HepG2 (cell line): ENCODE results near the gene ITGA7. TPM values are rescaled to one million over a fixed set of nuclear protein-coding genes. Genes with fewer than 3 reads are reported as not detected.

Experiments used
- CBX2 ChIP-seq, 2 experiments: fragments of 200-600 bp in 1 of 2; sonication (generic); formaldehyde crosslinking in 1 of 2; IDR thresholded peaks; 2 replicates each; pipeline versions ENCODE4 v1.7.0 to v1.8.1; 2018 to 2022; ENCODE audit warnings: low read depth in 2 of 2, low read length in 1 of 2, mild to moderate bottlenecking in 1 of 2, missing genetic modification reagents in 1 of 2
- DNMT1 ChIP-seq: sonication (generic); formaldehyde crosslinking; IDR thresholded peaks from 2 replicates; pipeline ENCODE4 v1.5.1; 2020; ENCODE audit warnings: mild to moderate bottlenecking, missing genetic modification reagents
- HHEX ChIP-seq: IDR thresholded peaks from 2 replicates; pipeline ENCODE4 v1.6.1; 2016; ENCODE audit warnings: control low read depth
- HOXA3 ChIP-seq: sonication (generic); formaldehyde crosslinking; IDR thresholded peaks from 2 replicates; pipeline ENCODE4 v1.5.0; 2020; ENCODE audit warnings: missing genetic modification reagents
- NFE2L1 ChIP-seq: sonication (generic); formaldehyde crosslinking; IDR thresholded peaks from 2 replicates; pipeline ENCODE4 v1.4.0; 2020; ENCODE audit warnings: missing genetic modification reagents, mild to moderate bottlenecking, borderline replicate concordance
- NR1H2 ChIP-seq: sonication (generic); formaldehyde crosslinking; IDR thresholded peaks from 2 replicates; pipeline ENCODE4 v1.8.1; 2022; ENCODE audit warnings: low read depth, missing genetic modification reagents, borderline replicate concordance
- RNF2 ChIP-seq: fragments of 450-650 bp; conservative IDR thresholded peaks from 2 replicates; pipeline ENCODE4 v1.6.1; 2016; ENCODE audit warnings: low read depth
- SAP130 ChIP-seq: IDR thresholded peaks from 2 replicates; pipeline ENCODE4 v1.6.1; 2016; ENCODE audit warnings: low read depth
- THAP11 ChIP-seq: IDR thresholded peaks from 2 replicates; pipeline ENCODE4 v1.6.1; 2016; ENCODE audit warnings: missing biosample characterization, missing genetic modification reagents
- U2AF1 ChIP-seq: fragments of 200-400 bp; formaldehyde crosslinking; optimal IDR thresholded peaks from 2 replicates; pipeline ENCODE3; 2017; ENCODE audit warnings: mild to moderate bottlenecking, low read depth, low read length
- ZNF17 ChIP-seq: sonication (generic); formaldehyde crosslinking; IDR thresholded peaks from 2 replicates; pipeline ENCODE4 v1.5.0; 2020; ENCODE audit warnings: mild to moderate bottlenecking, missing genetic modification reagents
- polyA plus RNA-seq, 8 experiments: library from polyadenylated mRNA; depleted of rRNA in 3 of 8; stranded (reverse) in 7 of 8; unstranded in 1 of 8; fragments of >200 nt; fragmentation: Illumina TruSeq in 4 of 8; extraction: Trizol in 4 of 8; gene quantifications; 2 replicates each; pipeline versions ENCODE4 v1.2.1 to v1.2.3, GENCODE V29; 2011 to 2016; ENCODE audit warnings: low read depth in 4 of 8, missing spikeins in 1 of 8, mixed read lengths in 1 of 8; ENCODE audit not compliant: insufficient read depth in 1 of 8
- total RNA-seq, 5 experiments: library from RNA; depleted of rRNA; stranded (reverse); fragments of >200 nt; fragmentation: Illumina TruSeq; extraction: Trizol; gene quantifications; 2 replicates each; pipeline ENCODE4 v1.2.3, GENCODE V29; 2016; ENCODE audit warnings: low read depth in 1 of 5
- TF ChIP-seq, protein P1 (sequence below): sonication (generic); formaldehyde crosslinking; IDR thresholded peaks from 2 replicates; pipeline ENCODE4 v1.4.0; 2020; ENCODE audit warnings: missing genetic modification reagents
- TF ChIP-seq, protein P2 (sequence below), 2 experiments: sonication (generic) in 1 of 2; formaldehyde crosslinking in 1 of 2; IDR thresholded peaks; 2 replicates each; pipeline versions ENCODE4 v1.4.0 to v1.6.1; 2016 to 2020; ENCODE audit warnings: borderline replicate concordance in 1 of 2, low read depth in 1 of 2, mild to moderate bottlenecking in 1 of 2, missing genetic modification reagents in 1 of 2
- TF ChIP-seq, protein P3 (sequence below): sonication (generic); formaldehyde crosslinking; conservative IDR thresholded peaks from 2 replicates; pipeline ENCODE4 v1.8.0; 2022; ENCODE audit warnings: missing genetic modification reagents
- TF ChIP-seq, protein P4 (sequence below): sonication (generic); formaldehyde crosslinking; IDR thresholded peaks from 2 replicates; pipeline ENCODE4 v1.5.0; 2020; ENCODE audit warnings: missing genetic modification reagents
- TF ChIP-seq, protein P5 (sequence below): sonication (generic); formaldehyde crosslinking; IDR thresholded peaks from 2 replicates; pipeline ENCODE4 v1.9.0; 2021; ENCODE audit warnings: missing genetic modification reagents, borderline replicate concordance
- TF ChIP-seq, protein P6 (sequence below): sonication (generic); formaldehyde crosslinking; IDR thresholded peaks from 2 replicates; pipeline ENCODE4 v1.8.1; 2023; ENCODE audit warnings: mild to moderate bottlenecking, missing genetic modification reagents

The ITGA7 gene
- total and polyA plus RNA-seq, 2 of the 13 experiments (the other 11 are each of a cell fraction or from before 2014, with no cell fraction given): 0.65 to 0.75 TPM

DNA sequence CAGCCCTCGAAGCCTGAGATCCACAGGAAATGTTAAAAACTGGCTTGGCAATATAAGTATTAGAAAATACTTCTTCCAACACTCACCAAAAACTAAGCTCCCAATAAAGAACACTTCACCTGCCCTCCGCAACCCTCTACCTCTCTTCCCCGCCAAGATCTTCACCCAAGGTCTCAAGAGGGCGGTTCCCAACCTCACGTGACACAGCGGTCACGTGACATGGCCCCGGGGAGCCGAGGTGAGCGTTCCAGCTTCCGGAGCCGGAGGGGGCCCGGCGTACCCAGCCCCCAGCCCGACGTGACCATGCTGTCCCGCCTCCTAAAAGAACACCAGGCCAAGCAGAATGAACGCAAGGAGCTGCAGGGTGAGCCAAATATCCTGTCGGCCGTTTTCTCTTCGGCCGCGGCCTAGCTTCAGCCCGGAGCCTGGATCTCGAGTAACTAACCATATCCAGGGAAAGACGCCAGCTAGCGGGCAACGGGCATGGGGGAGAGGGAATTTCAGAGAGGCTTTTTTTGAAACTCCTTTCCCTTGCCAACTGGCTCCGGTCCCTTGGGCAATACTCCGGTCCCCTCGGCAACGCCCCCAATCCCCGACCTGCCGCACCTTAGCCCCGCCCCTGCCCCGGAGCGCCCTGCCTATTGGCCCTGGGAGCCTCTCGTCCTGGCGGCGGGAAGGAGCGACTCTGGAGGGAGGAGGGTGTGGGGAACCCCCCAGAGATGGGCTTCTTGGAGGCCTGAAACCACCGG is 8.3 kb upstream of the ITGA7 start, which contains the start of gene BLOC1S1 (continued):
- TF ChIP-seq, protein P1, sequence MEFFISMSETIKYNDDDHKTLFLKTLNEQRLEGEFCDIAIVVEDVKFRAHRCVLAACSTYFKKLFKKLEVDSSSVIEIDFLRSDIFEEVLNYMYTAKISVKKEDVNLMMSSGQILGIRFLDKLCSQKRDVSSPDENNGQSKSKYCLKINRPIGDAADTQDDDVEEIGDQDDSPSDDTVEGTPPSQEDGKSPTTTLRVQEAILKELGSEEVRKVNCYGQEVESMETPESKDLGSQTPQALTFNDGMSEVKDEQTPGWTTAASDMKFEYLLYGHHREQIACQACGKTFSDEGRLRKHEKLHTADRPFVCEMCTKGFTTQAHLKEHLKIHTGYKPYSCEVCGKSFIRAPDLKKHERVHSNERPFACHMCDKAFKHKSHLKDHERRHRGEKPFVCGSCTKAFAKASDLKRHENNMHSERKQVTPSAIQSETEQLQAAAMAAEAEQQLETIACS: no peak
- TF ChIP-seq RNF2: peak; percentile 77; the same call in 1 of the 2 replicates
- TF ChIP-seq HOXA3: peak; percentile 84
- TF ChIP-seq CBX2 (IDR thresholded peaks at IDR 0.05; ENCODE audit: low read depth, low read length): no peak
- no peak for TF ChIP-seq CBX2 (CRISPR knock-in tag; IDR thresholded peaks at IDR 0.05; ENCODE audit: low read depth)
- no peak for TF ChIP-seq NR1H2
- TF ChIP-seq U2AF1: no peak
- TF ChIP-seq HHEX: no peak
- TF ChIP-seq, protein P2, sequence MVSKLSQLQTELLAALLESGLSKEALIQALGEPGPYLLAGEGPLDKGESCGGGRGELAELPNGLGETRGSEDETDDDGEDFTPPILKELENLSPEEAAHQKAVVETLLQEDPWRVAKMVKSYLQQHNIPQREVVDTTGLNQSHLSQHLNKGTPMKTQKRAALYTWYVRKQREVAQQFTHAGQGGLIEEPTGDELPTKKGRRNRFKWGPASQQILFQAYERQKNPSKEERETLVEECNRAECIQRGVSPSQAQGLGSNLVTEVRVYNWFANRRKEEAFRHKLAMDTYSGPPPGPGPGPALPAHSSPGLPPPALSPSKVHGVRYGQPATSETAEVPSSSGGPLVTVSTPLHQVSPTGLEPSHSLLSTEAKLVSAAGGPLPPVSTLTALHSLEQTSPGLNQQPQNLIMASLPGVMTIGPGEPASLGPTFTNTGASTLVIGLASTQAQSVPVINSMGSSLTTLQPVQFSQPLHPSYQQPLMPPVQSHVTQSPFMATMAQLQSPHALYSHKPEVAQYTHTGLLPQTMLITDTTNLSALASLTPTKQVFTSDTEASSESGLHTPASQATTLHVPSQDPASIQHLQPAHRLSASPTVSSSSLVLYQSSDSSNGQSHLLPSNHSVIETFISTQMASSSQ (IDR thresholded peaks at IDR 0.05; ENCODE audit: low read depth): no peak
- TF ChIP-seq, protein P2 (CRISPR knock-in tag; IDR thresholded peaks at IDR 0.05; ENCODE audit: borderline replicate concordance): peak; percentile 57; the same call in 1 of the 2 replicates
- TF ChIP-seq, protein P3, sequence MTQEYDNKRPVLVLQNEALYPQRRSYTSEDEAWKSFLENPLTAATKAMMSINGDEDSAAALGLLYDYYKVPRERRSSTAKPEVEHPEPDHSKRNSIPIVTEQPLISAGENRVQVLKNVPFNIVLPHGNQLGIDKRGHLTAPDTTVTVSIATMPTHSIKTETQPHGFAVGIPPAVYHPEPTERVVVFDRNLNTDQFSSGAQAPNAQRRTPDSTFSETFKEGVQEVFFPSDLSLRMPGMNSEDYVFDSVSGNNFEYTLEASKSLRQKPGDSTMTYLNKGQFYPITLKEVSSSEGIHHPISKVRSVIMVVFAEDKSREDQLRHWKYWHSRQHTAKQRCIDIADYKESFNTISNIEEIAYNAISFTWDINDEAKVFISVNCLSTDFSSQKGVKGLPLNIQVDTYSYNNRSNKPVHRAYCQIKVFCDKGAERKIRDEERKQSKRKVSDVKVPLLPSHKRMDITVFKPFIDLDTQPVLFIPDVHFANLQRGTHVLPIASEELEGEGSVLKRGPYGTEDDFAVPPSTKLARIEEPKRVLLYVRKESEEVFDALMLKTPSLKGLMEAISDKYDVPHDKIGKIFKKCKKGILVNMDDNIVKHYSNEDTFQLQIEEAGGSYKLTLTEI (CRISPR knock-in tag): no peak
- peak; percentile 86 for TF ChIP-seq THAP11 (CRISPR knock-in tag)
- TF ChIP-seq, protein P4, sequence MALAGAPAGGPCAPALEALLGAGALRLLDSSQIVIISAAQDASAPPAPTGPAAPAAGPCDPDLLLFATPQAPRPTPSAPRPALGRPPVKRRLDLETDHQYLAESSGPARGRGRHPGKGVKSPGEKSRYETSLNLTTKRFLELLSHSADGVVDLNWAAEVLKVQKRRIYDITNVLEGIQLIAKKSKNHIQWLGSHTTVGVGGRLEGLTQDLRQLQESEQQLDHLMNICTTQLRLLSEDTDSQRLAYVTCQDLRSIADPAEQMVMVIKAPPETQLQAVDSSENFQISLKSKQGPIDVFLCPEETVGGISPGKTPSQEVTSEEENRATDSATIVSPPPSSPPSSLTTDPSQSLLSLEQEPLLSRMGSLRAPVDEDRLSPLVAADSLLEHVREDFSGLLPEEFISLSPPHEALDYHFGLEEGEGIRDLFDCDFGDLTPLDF (CRISPR knock-in tag): no peak; the same call in none of the 2 replicates
- TF ChIP-seq SAP130 (CRISPR knock-in tag): peak; percentile 99
- TF ChIP-seq DNMT1 (CRISPR knock-in tag): no peak
- TF ChIP-seq, protein P5, sequence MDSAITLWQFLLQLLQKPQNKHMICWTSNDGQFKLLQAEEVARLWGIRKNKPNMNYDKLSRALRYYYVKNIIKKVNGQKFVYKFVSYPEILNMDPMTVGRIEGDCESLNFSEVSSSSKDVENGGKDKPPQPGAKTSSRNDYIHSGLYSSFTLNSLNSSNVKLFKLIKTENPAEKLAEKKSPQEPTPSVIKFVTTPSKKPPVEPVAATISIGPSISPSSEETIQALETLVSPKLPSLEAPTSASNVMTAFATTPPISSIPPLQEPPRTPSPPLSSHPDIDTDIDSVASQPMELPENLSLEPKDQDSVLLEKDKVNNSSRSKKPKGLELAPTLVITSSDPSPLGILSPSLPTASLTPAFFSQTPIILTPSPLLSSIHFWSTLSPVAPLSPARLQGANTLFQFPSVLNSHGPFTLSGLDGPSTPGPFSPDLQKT (CRISPR knock-in tag): no peak
- no peak for TF ChIP-seq NFE2L1 (CRISPR knock-in tag)
- TF ChIP-seq, protein P6, sequence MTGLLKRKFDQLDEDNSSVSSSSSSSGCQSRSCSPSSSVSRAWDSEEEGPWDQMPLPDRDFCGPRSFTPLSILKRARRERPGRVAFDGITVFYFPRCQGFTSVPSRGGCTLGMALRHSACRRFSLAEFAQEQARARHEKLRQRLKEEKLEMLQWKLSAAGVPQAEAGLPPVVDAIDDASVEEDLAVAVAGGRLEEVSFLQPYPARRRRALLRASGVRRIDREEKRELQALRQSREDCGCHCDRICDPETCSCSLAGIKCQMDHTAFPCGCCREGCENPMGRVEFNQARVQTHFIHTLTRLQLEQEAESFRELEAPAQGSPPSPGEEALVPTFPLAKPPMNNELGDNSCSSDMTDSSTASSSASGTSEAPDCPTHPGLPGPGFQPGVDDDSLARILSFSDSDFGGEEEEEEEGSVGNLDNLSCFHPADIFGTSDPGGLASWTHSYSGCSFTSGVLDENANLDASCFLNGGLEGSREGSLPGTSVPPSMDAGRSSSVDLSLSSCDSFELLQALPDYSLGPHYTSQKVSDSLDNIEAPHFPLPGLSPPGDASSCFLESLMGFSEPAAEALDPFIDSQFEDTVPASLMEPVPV (CRISPR knock-in tag): peak; percentile 72; the same call in 1 of the 2 replicates
- TF ChIP-seq ZNF17: no peak
